GM18517 (cell line): ENCODE results near the gene DMBX1.

Experiments used
- ATAC-seq: cut with Tn5 transposase; IDR thresholded peaks from one replicate; pipeline ENCODE4 v1.9.1; 2021; ENCODE audit warnings: mild to moderate bottlenecking, moderate library complexity; ENCODE audit not compliant: unreplicated experiment

The DMBX1 gene

DNA sequence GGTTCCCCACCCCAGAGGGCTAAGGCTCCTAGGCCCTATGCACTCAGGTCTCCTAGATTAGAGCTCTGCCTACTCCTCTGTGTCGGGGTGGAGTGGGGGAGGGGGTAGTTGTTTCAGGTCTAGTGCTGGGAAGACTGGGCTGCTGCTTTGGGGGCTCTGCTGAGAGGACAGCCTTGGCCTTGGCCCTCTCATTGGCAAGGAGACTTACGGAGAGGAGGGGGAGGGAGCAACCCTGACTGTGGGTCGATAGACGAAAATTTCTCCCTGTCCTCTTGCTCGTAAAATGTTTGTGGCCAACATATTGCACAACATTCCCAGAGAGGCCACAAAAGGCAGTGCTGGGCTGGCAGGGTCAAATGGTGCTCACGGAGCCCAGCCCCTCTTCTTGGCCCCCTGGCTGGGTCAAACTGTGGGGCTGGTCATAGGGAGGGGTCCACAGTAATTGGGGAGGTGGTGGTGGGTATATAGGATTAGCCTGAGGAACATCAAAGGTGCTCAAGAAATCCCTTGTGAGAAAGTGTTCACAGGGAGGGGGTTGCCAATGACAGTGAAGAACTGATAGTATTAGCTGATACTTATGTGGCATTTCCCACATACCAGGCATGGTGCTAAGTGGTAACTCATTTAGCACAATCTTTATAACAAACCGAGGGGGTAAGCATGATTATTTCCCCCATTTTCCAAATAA is 8.5 kb upstream of the DMBX1 start:
- no peak for ATAC-seq

DNA sequence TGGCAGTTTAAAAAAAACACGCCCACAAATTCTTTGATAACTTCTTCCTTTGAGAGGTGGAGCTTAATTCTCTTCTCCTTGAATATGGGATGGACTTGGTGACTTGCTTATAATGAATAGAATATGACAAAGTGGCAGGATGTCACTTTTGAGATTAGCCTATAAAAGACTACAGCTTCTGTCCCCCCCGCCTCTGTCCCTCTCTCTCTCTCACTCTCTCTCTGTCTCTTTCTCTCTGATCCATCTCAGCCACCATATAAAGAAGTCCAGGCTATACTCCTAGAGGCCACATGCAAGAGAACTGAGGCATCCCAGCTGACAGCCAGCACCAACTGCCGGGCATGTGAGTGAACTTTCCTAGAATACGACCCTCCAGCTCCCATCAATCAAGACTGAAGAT is 7.7 kb upstream of the DMBX1 start:
- no peak for ATAC-seq

DNA sequence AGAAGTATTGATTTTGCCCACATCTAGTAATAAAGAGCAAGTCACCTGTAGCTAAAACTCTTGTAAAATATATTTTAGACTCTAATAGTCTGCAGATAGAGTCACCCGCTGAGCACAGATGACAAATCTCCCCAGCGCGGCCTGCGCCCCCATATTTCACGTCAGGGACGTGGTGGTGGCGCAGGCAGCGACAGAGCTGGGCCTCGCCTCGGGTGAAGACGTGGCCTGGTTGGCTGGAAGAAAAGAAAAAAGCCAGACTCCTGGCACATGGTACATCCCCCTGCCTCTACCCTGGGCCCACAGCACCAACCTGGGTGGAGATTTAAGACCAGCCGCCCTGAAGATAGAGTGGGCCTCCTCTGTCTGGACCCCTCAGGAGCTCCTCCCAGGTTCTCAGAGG is 6.0 kb upstream of the DMBX1 start:
- no peak for ATAC-seq

DNA sequence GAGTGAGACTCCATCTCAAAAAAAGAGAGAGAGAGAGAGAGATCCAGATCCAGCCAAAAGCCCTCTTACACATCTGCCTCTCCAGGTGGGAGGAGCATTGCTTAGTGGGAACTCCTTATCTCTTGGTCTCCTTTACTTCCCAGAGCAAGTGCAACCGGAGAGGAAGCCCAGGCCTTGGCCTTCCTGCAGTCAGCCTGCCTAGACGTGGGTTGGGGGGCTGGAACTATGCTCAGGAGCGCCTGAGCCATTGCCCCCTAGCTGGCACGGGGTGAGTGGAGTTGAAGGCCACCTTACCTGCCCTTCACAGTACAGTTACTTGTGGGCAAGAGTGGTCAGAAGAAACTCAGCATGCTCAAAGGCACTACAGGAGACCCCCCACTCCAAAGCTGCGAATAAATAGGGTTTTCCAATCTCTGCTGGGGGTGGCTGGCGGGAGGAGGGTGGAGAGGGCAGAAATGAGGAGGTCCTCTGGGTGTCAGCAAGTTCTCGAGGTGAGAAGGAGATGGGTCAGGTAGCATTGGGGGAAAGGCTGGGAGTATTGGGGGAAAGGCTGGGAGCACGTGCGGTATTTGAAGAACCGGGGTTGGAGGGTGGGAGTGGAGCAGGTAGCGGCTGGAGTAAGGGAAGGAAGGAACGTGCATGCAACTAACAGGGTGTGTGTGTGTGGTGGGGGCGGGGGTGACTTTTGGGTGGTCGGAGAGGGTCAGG is 4.7 kb upstream of the DMBX1 start:
- no peak for ATAC-seq

DNA sequence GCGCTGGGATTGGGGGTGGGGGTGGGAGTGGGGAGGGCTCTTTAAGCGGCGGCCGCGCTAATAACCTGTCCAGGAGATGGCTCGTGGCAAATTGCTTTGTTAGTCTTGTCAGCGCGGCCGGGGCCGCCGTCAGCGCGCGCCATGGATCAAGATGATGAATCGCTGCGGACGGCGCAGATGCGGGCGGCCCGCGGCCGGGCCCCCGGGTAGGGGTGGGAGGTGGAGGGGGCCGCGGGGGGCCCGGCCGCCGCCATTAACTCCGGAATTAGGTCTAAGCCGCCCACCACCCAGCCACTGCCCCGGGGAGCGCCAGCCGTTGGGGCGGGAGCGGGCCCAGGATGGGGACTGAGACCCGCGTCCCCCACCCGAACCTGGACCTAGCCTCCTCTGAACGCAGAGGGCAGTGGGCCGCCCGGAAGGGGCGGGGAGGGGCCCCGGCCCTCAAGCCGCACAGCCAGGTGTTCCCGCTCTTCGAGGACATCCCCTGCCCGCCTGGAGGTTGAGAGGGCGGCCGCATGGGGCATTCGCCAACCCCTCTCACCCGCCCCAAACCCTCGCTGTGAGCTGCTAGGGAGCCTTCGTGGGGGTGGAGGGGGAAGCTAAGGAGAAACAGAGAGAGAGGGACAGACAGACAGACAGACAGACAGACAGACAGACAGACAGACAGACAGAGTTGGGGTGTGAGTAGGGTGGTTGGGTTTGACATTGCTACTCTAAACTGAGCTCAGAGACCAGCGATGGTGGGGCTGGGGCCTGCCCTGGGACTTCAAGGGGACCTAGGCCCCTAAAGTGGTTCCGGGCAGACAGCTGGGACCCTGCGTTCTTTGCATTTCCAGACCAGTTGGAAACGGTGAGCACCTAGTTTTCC is 3.8 kb upstream of the DMBX1 start:
- no peak for ATAC-seq

DNA sequence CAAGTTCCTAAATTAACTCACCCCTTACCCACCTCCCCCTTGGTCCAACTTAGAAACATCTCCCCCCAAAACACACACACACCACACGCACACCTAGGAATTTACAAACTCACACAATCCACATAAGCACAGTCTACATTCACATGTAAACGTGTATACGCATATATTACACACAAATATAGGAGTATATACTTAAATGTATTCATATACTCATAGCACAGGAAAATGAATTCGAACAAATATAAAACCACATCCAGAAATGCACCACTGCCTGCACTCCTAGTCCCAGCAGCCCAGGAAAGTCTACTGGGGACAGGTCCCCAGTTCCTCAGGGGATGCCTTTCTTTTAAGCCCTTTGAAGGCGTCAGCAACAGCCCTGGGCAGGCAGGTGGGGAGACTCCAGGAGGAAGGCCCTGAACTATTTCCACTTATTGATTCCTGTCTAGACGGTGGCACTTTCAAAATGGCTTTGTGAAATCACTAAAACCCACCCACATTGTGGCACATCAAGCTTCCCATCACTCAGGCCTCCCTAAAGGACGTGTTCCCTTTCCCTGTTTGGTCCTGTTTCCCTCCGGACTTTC is 3.1 kb upstream of the DMBX1 start:
- ATAC-seq: no peak

DNA sequence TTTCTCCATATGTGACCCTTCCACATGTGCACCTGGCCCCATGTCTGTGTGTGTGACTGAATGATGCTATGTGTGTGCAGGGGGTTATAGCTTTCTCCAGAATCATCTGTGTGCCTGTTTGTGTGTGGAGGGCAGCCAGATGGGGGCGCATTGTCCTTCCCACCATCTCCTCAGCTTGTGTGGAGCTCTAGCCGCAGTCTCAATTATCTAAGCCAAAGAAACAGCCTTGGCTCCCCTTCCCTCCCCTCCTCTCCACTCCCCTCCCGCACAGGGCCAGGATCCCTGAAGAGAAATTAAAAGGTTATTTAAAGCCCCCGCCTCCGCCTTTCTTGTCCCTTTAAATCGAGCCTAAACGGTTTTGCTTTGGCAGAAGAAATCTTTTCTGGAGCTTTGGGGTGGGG is 1.8 kb upstream of the DMBX1 start:
- no peak for ATAC-seq

DNA sequence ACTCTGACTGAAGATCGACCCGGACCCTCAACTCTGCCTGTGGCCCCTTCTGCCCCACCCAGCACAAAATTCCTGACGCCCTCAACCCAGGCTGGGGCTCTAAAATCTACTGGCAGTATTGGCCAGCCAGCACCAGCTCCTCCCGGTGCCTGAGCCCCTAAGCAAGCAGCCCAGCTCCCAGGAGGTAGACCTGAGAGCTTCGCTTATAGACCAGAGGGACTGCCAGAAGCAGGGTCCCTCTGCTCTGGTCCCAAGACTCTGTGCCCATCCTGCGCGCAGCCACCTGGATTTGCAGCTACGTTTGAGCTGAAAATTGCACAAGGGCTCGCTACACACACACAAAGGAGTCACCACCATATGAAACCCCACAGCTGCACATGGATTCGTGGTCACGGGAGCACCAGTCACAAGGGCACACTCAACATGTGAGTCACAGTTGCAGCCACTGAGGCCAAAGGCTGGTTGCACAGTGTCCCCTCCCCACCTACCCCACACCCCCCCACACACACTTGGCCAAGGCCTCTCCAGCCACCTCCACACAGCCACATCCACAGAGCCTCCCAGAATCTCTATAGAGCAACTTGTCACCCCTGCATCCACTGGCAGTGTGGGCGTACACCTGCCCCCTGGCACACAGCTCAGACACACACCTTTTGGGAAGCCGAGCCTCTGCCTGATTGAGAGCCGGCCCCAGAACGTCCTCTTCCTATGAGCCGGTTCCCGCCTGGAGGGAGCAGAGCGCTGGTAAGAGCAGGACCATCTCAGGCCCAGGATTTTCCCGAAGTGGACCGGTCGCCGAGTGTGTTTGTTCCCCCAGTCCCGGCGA is 1.1 kb upstream of the DMBX1 start:
- no peak for ATAC-seq

DNA sequence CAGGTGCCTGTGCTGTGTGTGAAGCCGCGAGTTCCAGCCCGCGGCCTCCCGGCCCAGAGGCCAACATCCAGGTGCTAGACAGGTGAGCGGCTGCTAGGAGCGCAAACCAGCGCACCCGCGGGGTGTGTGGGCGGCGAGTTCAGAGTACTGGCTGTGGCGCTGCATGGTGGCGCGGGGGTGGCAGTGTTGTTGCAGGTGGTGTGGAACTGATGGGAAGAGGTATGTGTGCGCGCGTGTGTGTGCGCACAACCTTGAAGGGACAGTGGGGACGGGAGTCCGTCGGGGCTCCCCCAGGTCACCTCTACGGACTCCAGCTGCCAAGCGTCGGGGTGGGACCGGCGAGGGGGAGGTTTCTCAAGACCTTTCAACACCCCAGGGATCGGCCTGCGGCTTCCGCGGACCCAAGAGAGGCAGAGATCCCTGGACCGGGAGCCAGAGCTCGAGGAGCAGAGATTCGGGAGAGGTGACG is 433 bp upstream of the DMBX1 start:
- ATAC-seq: no peak

DNA sequence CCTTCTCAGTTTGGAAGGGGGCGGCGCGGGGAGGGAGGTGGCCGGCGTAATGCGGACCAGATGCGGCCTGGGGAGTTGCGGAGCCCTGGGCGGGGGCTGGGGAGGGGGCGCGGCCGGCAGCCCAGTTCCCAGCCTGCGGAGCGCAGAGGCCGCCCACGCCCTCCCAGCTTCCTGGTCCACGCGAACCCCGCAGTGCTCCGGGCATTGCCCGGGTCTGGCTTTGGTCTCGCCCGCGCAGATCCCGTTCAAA is 695 bp downstream of the DMBX1 start:
- no peak for ATAC-seq

DNA sequence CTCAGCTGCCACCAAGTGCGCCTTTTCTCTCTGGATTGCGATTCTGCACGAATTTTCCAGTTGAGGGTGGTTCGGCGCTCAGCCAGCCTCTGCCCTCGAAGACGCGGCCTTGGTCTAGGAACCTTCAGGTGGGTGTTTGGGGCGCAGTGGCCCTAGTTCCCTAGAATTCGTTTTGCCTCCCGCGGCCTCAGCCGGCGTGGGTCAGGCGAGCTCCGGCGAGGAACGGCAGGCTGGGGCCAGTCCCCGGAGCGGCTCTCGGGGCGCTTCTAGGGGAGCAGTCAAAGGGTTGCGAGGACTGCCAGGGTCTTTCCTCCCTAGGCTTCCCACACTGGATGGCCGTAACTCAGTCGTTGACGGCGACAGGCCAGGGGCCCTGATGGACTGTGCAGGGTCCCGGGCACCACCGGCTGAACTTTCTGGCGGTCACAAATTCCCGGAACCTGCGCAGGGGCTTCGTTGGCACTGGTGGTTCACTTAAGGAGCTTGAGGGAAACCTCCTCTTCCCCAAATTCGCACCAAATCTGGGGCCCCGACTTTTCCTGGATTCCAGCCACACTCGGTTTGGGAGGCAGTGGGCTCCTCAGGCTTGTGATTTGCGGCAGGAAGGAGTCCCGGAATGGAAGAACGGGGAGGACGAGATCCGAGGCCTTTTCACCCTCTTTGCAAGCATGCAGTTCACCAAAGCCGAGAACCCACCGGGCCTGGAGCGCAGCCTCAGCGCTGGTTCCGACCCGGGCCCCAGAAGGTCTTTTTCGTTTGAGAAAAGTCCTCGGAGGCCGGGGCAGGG is 1.2 kb downstream of the DMBX1 start:
- no peak for ATAC-seq

DNA sequence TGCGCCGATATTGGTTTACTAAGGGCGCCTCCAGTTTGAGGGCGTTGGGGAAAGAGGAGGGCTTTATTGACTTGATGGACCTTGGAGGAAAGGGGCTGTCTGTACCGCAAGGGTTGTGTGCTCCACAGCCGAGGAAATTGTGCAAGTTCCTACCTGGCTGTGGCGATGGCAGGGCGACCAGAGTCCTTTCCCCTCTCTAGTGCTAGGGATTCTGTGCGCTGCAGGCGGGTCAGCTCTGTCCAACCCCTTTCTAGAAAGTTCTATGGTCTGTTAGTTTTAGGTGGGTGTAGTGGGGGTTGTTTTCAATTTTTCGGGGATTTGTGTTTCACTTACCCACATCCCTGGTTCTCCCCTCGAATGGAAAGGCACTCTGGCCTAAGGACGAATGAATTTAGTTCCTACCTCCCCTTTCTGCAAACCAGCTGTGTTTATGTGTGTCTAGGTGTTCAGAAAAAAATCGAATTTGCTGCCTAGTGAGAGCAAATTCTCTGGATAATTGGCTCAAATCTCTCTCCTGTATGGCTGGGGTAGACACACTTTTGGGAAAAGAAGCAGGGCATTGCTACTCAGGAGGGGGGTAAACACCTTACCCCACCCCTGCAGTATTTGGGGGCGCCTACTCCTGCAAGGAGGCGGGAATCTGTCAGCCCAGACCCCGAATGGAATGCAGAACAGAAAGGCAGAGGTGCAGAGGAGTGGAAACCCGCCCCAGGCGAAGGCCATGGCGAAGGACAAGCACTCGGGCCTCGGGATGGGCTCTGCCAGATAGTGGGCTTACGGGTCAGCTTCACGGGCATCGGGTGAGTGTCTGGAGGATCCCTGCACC is 2.0 kb downstream of the DMBX1 start:
- no peak for ATAC-seq

DNA sequence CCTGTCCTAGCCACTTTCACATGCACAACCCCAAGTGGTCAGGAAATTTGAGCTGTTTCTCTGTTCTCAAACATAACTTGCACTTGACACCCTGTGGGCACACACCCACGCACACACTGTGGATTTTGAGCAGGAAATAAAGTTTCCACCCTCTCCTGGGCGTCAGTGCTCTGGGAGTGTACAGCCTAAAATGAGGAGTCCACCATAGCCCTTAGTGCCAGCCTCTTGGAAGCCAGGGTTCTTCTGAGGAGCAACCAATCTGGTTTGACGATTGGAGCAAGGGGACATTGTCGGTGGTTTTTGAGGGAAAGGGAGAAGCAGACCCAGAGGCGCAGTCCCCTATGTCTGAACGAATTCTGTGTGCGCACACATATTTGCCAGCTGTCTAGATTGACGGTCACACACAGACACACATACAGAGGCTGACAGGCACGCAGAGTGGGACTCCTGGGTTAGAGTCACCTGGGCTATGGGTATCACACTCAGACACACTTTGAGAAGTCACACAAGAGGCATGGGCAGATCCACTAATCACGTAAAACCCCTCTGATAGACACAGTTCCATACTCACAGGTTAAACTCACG is 2.7 kb downstream of the DMBX1 start:
- no peak for ATAC-seq

DNA sequence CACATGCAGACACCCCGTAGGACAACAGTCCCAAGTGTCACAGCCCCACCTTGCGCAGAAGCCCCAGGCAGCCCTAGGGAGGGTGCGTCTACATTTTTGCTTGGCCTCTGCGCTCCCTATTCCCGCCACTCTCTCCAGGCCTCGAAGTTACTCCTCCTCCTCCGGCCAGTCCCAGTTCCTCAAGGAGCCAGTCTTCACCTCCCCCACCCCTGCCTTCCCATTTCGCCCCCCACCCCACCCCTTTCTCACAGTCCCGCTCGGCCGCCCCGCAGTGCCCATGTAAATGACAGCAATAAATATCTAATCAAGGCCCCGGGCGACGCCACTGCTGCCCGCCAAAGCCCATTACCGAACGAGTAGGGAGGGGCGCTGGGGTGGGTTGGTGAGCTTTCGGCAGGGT is 3.2 kb downstream of the DMBX1 start:
- ATAC-seq: no peak

DNA sequence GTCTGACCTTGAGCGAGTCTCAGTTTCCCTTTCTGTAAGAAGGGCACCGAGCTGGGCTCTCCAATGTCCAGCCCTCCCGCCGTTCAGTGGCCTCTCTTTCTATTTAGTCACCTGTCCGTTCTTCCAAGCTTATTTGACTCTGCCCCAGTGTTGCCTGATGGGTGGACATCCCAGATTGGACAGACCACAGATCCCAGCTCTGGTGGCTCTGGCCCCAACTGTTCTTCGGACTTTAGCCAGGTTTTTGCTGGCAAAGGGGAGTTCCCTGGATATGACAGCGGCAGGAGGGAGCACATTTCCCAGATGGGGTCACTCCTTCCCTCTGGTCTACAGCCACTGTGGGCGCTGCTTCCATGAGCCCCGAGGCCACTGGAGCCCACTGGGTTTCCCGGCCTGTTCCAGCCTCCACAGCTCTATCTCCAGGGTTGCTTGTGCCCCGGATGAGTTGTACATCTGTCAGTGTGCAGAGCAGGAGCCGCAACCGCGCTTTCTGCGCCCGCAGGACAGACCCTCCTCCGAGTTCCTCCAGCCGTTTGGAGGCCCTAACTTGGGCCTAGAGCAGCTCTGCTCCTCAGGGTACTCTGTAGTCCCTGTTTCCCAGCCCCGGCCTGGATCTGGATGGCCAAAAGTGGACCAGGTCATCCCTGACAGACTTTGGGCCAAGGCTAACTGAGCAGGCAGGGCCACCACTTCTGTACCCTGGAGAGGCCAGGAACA is 3.8 kb downstream of the DMBX1 start:
- ATAC-seq: no peak

DNA sequence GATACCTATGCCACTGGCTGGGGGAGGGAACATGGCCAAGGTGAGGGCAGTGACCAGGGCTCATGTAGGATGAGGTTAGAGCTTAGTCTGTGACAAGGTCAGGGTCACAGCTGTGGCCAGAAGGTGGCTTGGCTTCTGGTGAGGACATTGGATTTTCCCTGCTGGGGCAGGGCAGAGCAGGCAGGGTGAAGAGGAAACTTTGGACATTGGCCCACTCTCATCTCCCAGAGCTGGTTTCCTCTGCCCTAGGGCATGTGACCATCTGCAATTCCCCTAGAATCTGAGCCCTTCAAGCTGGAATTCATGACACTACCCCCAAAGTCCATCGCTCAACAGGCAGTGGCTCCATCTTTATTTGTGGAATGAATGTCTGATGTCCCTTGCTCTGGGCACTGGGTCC is 5.3 kb downstream of the DMBX1 start:
- no peak for ATAC-seq

DNA sequence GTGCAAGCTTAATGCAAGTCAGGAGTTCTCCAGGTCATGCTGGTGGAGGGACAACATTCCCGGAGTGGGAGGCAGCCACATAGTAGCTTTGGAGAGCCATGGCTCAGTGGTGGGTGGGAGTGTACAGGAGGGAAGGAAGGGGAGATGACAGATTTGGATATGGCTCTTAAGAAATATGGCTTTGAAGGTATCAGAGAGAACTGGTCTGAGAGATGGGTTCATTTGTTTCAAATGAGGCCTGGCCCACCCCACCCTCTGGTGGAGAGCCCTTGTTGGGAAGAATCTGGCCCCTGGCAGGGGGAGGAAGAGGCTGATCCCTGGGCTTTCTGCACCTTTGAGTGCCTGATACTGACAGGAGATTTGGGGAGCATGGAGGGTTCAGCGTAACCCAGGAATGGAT is 6.1 kb downstream of the DMBX1 start:
- no peak for ATAC-seq

DNA sequence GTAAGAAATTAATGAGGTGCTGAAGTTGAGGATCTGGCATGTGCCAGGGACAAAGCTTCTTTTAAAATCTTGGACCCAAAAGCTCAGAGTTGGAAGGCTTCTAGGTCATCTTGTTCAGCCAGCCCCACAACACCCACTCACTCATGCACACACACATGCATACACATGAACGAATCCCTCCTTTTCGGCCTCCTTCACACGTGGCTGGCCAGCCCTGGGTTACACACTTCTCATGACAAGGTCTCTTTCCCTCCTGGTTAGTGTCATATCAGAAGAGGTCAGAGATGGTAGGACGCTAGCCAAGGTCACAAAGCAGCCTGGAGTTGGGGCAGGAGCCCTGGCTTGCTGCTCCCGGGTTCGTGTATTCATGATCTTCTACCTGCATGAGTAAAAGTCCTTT is 6.9 kb downstream of the DMBX1 start:
- no peak for ATAC-seq
